Measurements from ENCODE around the gene ALOX5AP. TPM values are rescaled to one million over a fixed set of nuclear protein-coding genes. Genes with fewer than 3 reads are reported as not detected.

ALOX5AP gene
- total and polyA plus RNA-seq, 4 donors = 3.5 to 6.7 (median 4.1) TPM

- TF ChIP-seq EGR1 (IDR thresholded peaks at IDR 0.05; ENCODE audit: low read depth in 2 of 2) (no peak), NR2F2 (IDR thresholded peaks at IDR 0.05) (no peak), RAD21 (IDR thresholded peaks at IDR 0.05) (no peak), ZBTB33 (IDR thresholded peaks at IDR 0.05) (no peak), TAF1 (conservative IDR thresholded peaks at IDR 0.05) (no peak), GABPA (IDR thresholded peaks at IDR 0.05 in 1 of 2, conservative IDR thresholded peaks at IDR 0.05 in 1 of 2) (no peak), MAX (IDR thresholded peaks at IDR 0.05) (no peak), FOXA2 (IDR thresholded peaks at IDR 0.05) (no peak)
These were observed 35.0 kb upstream of the ALOX5AP start (continued) for GRCh38 chr13:30700364-30700763.

- Histone ChIP-seq H3K4me1 (ENCODE audit: control insufficient read depth in 4 of 4, insufficient read depth in 4 of 4, low read length in 3 of 4) (peaks cover 0 to 5% (median 0%) of the 10 kb centered on the region in 4 donors), H3K9me3 (ENCODE audit: control insufficient read depth in 4 of 4, low read length in 3 of 4) (no peaks in the 10 kb centered on the region), H3K27me3 (ENCODE audit: control insufficient read depth in 4 of 4, insufficient read depth in 4 of 4, low read length in 3 of 4) (no peaks in the 10 kb centered on the region), H3K4me3 (ENCODE audit: low read depth in 1 of 3, low read length in 3 of 3) (no peak overlapping the region), H3K27ac (ENCODE audit: low read depth in 1 of 2, low read length in 2 of 2) (no peak overlapping the region), H3K9ac (ENCODE audit: low read depth in 1 of 2, low read length in 2 of 2) (no peak overlapping the region), H3K36me3 (ENCODE audit: control insufficient read depth in 4 of 4, insufficient read depth in 3 of 4, low read depth in 1 of 4, low read length in 3 of 4) (no peaks in the 10 kb centered on the region)
- TF ChIP-seq RAD21 (IDR thresholded peaks at IDR 0.05) (no peak), GABPA (IDR thresholded peaks at IDR 0.05 in 1 of 2, conservative IDR thresholded peaks at IDR 0.05 in 1 of 2) (no peak), HNF4A (conservative IDR thresholded peaks at IDR 0.05) (no peak), RXRA (IDR thresholded peaks at IDR 0.05) (no peak), EGR1 (IDR thresholded peaks at IDR 0.05; ENCODE audit: low read depth in 2 of 2) (no peak), FOXA2 (IDR thresholded peaks at IDR 0.05) (no peak), ZBTB33 (IDR thresholded peaks at IDR 0.05) (no peak), NR2F2 (IDR thresholded peaks at IDR 0.05) (no peak), CTCF (IDR thresholded peaks at IDR 0.05; ENCODE audit: low read depth, low read length, missing input control) (no peak), ATF3 (IDR thresholded peaks at IDR 0.05) (no peak)
- WGBS = 90% methylated on average over 4 of the region's 4 CpGs
- DNase-seq (ENCODE audit: low spot score) = no peak
These were observed 33.3 kb upstream of the ALOX5AP start for GRCh38 chr13:30702006-30702405.

- WGBS = 76% methylated on average over 6 of the region's 6 CpGs
- no peaks in the 10 kb centered on the region for H3K27me3 ChIP-seq (ENCODE audit: control insufficient read depth in 4 of 4, insufficient read depth in 4 of 4, low read length in 3 of 4)
- no peaks in the 10 kb centered on the region for H3K4me1 ChIP-seq (ENCODE audit: control insufficient read depth in 4 of 4, insufficient read depth in 4 of 4, low read length in 3 of 4)
- H3K36me3 ChIP-seq (ENCODE audit: control insufficient read depth in 4 of 4, insufficient read depth in 3 of 4, low read depth in 1 of 4, low read length in 3 of 4) = no peaks in the 10 kb centered on the region
- no peaks in the 10 kb centered on the region for H3K9me3 ChIP-seq (ENCODE audit: control insufficient read depth in 4 of 4, low read length in 3 of 4)
- TF ChIP-seq ATF3 (IDR thresholded peaks at IDR 0.05) (no peak), TAF1 (conservative IDR thresholded peaks at IDR 0.05) (no peak), REST (IDR thresholded peaks at IDR 0.05) (no peak), SP1 (IDR thresholded peaks at IDR 0.05) (no peak), JUND (IDR thresholded peaks at IDR 0.05) (no peak), FOXA2 (IDR thresholded peaks at IDR 0.05) (no peak), CTCF (IDR thresholded peaks at IDR 0.05; ENCODE audit: low read depth, low read length, missing input control) (no peak), FOXA1 (IDR thresholded peaks at IDR 0.05) (no peak)
- no peak overlapping the region for H3K9ac ChIP-seq (ENCODE audit: low read depth in 1 of 2, low read length in 2 of 2)
- H3K27ac ChIP-seq (ENCODE audit: low read depth in 1 of 2, low read length in 2 of 2) = no peak overlapping the region
- no peak overlapping the region for H3K4me3 ChIP-seq (ENCODE audit: low read depth in 1 of 3, low read length in 3 of 3)
- DNase-seq (ENCODE audit: low spot score) = no peak
These were observed 30.7 kb upstream of the ALOX5AP start for GRCh38 chr13:30704596-30704995.

All from liver (tissue), 9 donors.